Natural killer cell treated with Interleukin-12 subunit alpha and Interleukin-12 subunit beta and Interleukin-15 and Interleukin-18, amount 100 ng/mL, for 72 hours (primary cell): ENCODE results near the gene MRPS15. TPM values are rescaled to one million over a fixed set of nuclear protein-coding genes. Genes with fewer than 3 reads are reported as not detected.
"Not testable (repeated sequence)": the region's sequence is repeated elsewhere in the genome, so short reads cannot be mapped to it uniquely, and the experiment has no call there.

Experiments
- ATAC-seq, 2 donors: fragments of 150-1000 bp; cut with Tn5 transposase in 1 of 2; sonication (Bioruptor Pico), chemical (Tn5 transposase) in 1 of 2; 2 replicates each; pipeline ENCODE4 v1.10.0; 2021
- DNase-seq: peaks from one replicate; pipeline ENCODE4 v3.0.0; 2022; ENCODE audit warnings: low spot score
- H3K27ac Mint-ChIP-seq, 2 donors: 1 replicate in 1 of 2; 2 replicates in 1 of 2; pipeline ENCODE4 v1.8.0; 2022; ENCODE audit warnings: mixed read lengths in 2 of 2, mild to moderate bottlenecking in 1 of 2, moderate library complexity in 1 of 2
- H3K27me3 Mint-ChIP-seq, 2 donors: 1 replicate in 1 of 2; 2 replicates in 1 of 2; pipeline ENCODE4 v1.8.0; 2022; ENCODE audit warnings: mixed read lengths in 2 of 2
- H3K36me3 Mint-ChIP-seq: one replicate; pipeline ENCODE4 v1.8.0; 2022; ENCODE audit warnings: mixed read lengths
- H3K4me1 Mint-ChIP-seq, 2 donors: 1 replicate in 1 of 2; 2 replicates in 1 of 2; pipeline ENCODE4 v1.8.0; 2022; ENCODE audit warnings: low read depth in 2 of 2, mixed read lengths in 2 of 2, mild to moderate bottlenecking in 1 of 2
- H3K4me3 Mint-ChIP-seq: one replicate; pipeline ENCODE4 v1.8.0; 2022; ENCODE audit warnings: mixed read lengths
- H3K9me3 Mint-ChIP-seq: 2 replicates; pipeline ENCODE4 v1.8.0; 2022; ENCODE audit warnings: mixed read lengths
- total RNA-seq, 2 donors: library from RNA; stranded (reverse); gene quantifications; one replicate each; pipeline ENCODE4 v1.2.3, GENCODE V29; 2022

The MRPS15 gene
- total RNA-seq, 2 donors from 2014 or later: 78.8 to 109 TPM

- no peak for ATAC-seq
- no peak overlapping the region for H3K4me3 Mint-ChIP-seq
- no peaks in the 10 kb centered on the region for H3K36me3 Mint-ChIP-seq
- H3K4me1 Mint-ChIP-seq: no peaks in the 10 kb centered on the region
- H3K27me3 Mint-ChIP-seq: peaks cover 27 to 31% of the 10 kb centered on the region in 2 donors
- H3K27ac Mint-ChIP-seq: no peak overlapping the region
- no peak for DNase-seq
- H3K9me3 Mint-ChIP-seq: no peaks in the 10 kb centered on the region
Observed at GRCh38 chr1:36493524-36493923, 29.3 kb upstream of the MRPS15 start.

DNA sequence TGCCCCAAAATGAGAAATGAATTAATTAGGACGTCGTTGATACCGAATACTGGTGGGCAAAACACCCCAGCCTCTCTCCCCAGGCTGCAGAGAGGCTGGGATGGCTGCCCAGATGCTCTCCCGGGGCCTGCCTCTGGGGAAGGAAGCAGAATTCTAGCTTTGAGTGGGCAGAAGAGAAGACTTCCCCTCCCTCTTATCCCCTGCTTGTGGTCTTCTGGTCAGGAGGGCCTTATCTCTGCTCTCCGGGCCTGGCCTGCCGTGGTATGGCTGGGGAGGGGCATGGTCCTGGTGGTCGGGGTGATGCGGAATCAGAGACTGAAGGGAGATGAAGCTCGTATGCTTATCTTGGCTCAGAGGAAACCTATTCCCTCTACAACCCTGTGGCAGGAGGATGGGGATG is 28.3 kb upstream of the MRPS15 start:
- H3K4me3 Mint-ChIP-seq: no peak overlapping the region
- no peak for ATAC-seq
- DNase-seq: no peak
- H3K27ac Mint-ChIP-seq: no peak overlapping the region
- no peaks in the 10 kb centered on the region for H3K4me1 Mint-ChIP-seq
- peaks cover 21 to 23% of the 10 kb centered on the region in 2 donors for H3K27me3 Mint-ChIP-seq
- H3K36me3 Mint-ChIP-seq: no peaks in the 10 kb centered on the region
- H3K9me3 Mint-ChIP-seq: no peaks in the 10 kb centered on the region

GRCh38 chr1:36489258-36490051 is 25.3 kb upstream of the MRPS15 start:
- H3K4me1 Mint-ChIP-seq, H3K4me3 Mint-ChIP-seq, H3K9me3 Mint-ChIP-seq, ATAC-seq, H3K36me3 Mint-ChIP-seq, DNase-seq: not testable (repeated sequence)
- Mint-ChIP-seq H3K27ac (peak overlapping the region in 1 of 2 donors; percentile 60), H3K27me3 (peaks cover 25 to 27% of the 10 kb centered on the region in 2 donors)

DNA sequence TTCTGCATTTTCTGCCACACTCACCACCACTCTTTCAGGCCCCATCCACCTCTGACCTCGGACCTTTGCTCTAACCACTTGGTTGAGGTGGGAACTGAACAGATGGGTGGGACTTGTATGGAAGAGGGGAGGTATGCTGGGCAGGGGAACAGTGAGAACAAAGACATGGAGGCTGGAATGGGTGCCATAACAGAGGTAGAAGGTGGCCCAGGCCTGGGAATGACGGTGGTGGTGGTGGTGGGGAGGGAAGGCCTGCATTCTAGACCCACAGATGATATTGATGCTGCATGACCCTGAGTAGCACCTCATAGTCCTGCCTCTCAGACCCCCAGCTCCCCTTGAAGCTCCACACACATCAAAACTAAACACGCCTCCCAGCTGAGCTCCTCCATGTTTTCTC is 23.7 kb upstream of the MRPS15 start:
- Mint-ChIP-seq H3K9me3 (no peaks in the 10 kb centered on the region), H3K27me3 (peaks cover 15 to 27% of the 10 kb centered on the region in 2 donors), H3K36me3 (no peaks in the 10 kb centered on the region), H3K4me1 (no peaks in the 10 kb centered on the region), H3K4me3 (peak overlapping the region; percentile 6), H3K27ac (peak overlapping the region in 1 of 2 donors; percentile 60)
- no peak for DNase-seq
- peak in 1 of 2 donors; percentile 24 for ATAC-seq

DNA sequence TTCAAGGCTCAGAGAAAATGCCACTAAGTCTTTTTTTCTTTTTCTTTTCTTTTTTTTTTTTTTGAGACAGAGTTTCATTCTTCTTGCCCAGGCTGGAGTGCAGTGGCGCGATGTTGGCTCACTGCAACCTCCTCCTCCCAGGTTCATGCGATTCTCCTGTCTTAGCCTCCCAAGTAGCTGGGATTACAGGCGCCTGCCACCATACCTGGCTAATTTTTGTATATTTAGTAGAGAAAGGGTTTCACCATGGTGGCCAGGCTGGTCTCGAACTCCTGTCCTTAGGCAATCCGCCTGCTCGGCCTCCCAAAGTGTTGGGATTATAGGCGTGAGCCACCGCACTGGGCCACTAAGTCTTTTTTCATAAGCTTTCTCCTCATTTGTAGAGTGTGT is 23.1 kb upstream of the MRPS15 start:
- peak overlapping the region in 1 of 2 donors; percentile 60 for H3K27ac Mint-ChIP-seq
- DNase-seq: not testable (repeated sequence)

DNA sequence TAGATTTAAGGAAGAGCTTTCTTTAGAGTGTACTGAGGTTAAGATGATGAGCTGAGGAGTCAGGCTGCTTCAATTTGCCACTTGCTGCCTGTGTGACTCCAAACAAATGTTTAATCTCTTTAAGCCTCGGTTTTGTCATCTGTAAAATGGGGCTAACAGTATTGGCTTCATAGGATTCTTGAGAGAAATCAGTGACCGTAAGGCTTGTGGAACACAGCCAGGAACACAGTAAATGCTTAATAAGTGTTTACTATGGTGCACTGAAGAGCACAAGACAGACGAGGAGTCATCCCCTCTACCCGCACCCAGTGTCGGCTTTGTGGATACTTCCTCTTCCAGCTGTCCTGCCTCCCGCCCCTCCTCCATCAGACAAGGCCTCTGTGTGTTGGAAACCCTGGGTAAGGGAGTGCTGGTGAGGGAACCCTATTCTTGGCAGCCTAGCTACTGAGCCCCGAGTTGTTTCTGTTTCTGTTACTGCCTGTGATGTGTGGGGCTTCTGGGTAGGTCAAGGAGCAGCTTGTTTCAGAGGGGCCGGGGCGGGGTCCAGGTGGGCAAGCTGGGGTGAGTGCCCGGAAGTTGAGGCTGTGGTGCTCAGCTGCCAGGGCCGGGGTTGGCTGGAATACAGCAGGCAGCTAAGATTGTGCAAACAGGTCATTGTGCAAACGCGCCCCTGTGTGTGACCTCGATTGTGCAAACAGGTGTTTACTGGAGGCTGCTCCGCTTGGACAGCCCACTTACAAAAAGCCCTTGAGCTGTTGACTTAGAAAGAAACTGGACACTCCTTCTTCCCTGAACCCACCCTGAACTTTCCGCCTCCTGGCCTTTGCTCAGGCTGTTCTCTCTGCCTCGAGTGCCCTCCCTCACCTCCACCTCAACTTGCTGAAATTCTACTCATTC is 22.5 kb upstream of the MRPS15 start:
- H3K27ac Mint-ChIP-seq: peak overlapping the region in 1 of 2 donors; percentile 60
- H3K4me3 Mint-ChIP-seq: no peak overlapping the region
- H3K9me3 Mint-ChIP-seq: no peaks in the 10 kb centered on the region
- H3K4me1 Mint-ChIP-seq: peaks cover 6 to 7% of the 10 kb centered on the region in 2 donors
- peak; percentile 28 to 51 for ATAC-seq
- peaks cover 19 to 26% of the 10 kb centered on the region in 2 donors for H3K27me3 Mint-ChIP-seq
- no peak for DNase-seq
- no peaks in the 10 kb centered on the region for H3K36me3 Mint-ChIP-seq

More for the DNA sequence above, 23.1 kb upstream of the MRPS15 start:
- peaks cover 15 to 25% of the 10 kb centered on the region in 2 donors for H3K27me3 Mint-ChIP-seq
- ATAC-seq, H3K9me3 Mint-ChIP-seq, H3K4me1 Mint-ChIP-seq, H3K4me3 Mint-ChIP-seq, H3K36me3 Mint-ChIP-seq: not testable (repeated sequence)

DNA sequence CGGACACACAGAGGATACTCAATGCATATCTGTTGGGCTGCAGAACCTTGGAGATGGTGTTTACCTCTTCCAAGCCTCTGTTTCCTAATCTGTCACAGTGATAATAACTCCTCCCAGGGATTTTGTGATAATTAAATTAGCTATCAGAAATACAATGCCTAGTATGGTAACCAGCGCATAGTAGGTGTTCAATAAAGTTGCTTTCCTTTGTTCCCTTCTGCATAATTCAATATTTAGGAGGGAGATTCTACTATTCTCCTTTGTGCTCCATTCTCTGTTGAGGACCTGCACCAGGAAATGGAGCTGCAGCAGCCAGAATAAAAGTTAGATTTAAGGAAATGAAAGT is 21.9 kb upstream of the MRPS15 start:
- H3K4me1 Mint-ChIP-seq: peaks cover 7 to 9% of the 10 kb centered on the region in 2 donors
- peak overlapping the region in 1 of 2 donors; percentile 10 for H3K27ac Mint-ChIP-seq
- no peaks in the 10 kb centered on the region for H3K36me3 Mint-ChIP-seq
- H3K4me3 Mint-ChIP-seq: no peak overlapping the region
- no peaks in the 10 kb centered on the region for H3K9me3 Mint-ChIP-seq
- peaks cover 17 to 25% of the 10 kb centered on the region in 2 donors for H3K27me3 Mint-ChIP-seq
- DNase-seq (no peak), ATAC-seq (no peak)

DNA sequence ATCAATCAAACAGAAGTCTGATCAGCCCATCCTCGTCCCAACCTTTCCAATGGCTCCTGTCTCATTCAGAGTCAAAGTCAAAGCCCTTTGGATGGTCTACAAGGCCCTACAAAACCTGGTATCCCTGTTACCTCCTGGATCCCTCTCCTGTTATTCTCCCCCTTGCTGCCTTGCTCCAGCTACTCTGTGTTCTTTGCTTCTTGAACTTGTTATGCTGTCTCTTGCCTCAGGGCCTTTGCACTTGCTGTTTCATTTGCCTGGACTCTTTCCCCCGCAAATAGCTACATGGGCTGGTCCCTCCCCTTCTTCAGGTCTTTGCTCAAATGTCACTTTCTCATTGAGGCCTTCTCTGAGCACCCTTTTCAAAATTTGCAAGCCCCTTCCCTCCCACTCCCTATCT is 19.9 kb upstream of the MRPS15 start:
- no peak for ATAC-seq
- Mint-ChIP-seq H3K4me3 (no peak overlapping the region), H3K27ac (no peak overlapping the region), H3K9me3 (no peaks in the 10 kb centered on the region), H3K4me1 (peaks cover 13 to 16% of the 10 kb centered on the region in 2 donors), H3K36me3 (no peaks in the 10 kb centered on the region), H3K27me3 (peaks cover 20 to 28% of the 10 kb centered on the region in 2 donors)
- no peak for DNase-seq

DNA sequence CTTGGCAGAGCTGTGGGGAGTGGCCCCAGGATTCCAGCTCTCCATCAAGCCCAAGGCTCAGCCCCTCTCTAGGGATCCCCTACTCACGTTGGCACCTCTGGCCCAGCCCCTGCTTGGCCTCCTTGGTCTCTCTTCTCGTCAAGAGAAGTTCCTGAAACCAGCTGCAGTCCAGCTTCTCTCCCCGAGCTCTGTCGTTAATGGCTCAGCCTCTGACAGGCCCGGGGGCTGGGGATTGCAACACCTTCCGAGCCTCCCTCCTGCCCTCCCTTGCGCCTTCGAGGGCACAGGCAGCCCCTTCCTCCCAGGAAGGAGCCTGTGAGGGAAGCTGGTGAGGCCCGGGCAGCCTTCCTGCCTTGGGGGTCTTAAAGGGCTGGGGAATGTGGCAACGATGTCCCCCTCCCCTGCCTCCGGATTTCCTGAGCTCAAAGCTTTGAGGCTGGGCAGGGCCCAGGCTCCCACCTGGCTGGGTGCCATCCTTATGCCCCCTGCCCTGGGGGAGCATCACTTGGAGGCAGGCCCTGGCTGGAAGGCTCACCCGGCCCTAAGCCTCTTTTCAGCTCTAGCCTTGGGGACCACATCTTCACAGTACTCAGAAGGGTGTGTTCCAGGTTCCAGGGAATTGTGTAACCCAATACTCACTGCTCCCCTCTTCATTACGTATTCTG is 18.7 kb upstream of the MRPS15 start, which contains the start of gene CSF3R:
Gene CSF3R, minus strand, starts transcription at position 190 of the 665 bp plus-strand sequence. CDS start 3,417 bp downstream, outside the sequence.
- Mint-ChIP-seq H3K27me3 (peaks cover 21 to 28% of the 10 kb centered on the region in 2 donors), H3K9me3 (no peaks in the 10 kb centered on the region), H3K4me3 (peak within 1 kb of the TSS; percentile 47), H3K36me3 (no peaks in the 10 kb centered on the region), H3K27ac (peak within 1 kb of the TSS in 1 of 2 donors; percentile 9), H3K4me1 (peaks cover 13 to 17% of the 10 kb centered on the region in 2 donors)
- no peak for ATAC-seq
- no peak for DNase-seq

GRCh38 chr1:36481771-36482723 is 17.9 kb upstream of the MRPS15 start:
- no peaks in the 10 kb centered on the region for H3K36me3 Mint-ChIP-seq
- ATAC-seq (no peak), DNase-seq (no peak)
- H3K4me3 Mint-ChIP-seq: peak overlapping the region; percentile 47
- H3K27me3 Mint-ChIP-seq: peaks cover 21 to 28% of the 10 kb centered on the region in 2 donors
- no peaks in the 10 kb centered on the region for H3K9me3 Mint-ChIP-seq
- peak overlapping the region in 1 of 2 donors; percentile 9 for H3K27ac Mint-ChIP-seq
- peaks cover 13 to 17% of the 10 kb centered on the region in 2 donors for H3K4me1 Mint-ChIP-seq

DNA sequence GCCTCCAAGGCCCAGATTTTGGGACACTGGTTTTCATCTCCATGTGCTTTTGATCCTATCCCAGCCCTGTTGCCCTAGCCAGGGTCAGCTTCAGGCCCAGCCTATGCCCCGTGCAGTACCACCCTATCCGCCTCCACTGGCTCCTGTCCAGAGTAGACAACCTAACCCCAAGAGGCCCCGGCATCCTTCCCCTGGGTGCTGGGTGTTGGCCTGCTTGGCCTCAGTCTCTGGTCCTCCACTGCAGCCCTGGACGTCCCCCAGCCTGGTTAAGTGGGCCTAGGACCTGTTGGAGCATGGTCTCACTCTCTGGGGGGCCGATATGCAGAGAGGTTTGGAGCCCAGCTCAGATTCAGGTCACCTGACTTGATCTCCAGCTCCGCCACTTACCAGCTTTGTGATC is 16.9 kb upstream of the MRPS15 start:
- peaks cover 19 to 25% of the 10 kb centered on the region in 2 donors for H3K27me3 Mint-ChIP-seq
- H3K27ac Mint-ChIP-seq: no peak overlapping the region
- H3K9me3 Mint-ChIP-seq: no peaks in the 10 kb centered on the region
- H3K36me3 Mint-ChIP-seq: no peaks in the 10 kb centered on the region
- ATAC-seq: no peak
- peaks cover 13 to 17% of the 10 kb centered on the region in 2 donors for H3K4me1 Mint-ChIP-seq
- no peak overlapping the region for H3K4me3 Mint-ChIP-seq
- no peak for DNase-seq

DNA sequence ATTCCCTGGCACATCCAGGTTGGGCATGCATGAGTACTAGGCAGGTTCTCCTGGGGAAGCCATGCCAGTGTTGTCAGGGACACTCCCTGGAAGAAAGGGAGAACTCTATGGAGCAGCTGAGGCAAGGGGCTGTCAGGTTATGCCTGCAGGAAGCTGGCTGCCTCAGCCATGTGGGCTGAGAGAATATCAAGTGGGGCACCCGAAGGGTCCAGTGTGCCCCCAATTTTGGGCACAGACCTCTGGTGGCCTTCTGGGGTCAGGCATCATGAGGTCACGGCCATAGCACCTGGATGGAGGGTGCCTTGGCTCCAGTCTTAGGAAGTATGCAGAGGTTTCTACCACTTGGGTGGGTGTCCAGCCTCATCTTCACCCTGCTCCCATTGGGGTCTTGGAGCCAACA is 16.0 kb upstream of the MRPS15 start:
- Mint-ChIP-seq H3K36me3 (no peaks in the 10 kb centered on the region), H3K27ac (no peak overlapping the region), H3K27me3 (peaks cover 12 to 20% of the 10 kb centered on the region in 2 donors), H3K4me1 (peaks cover 17 to 21% of the 10 kb centered on the region in 2 donors), H3K9me3 (no peaks in the 10 kb centered on the region), H3K4me3 (no peak overlapping the region)
- ATAC-seq (no peak), DNase-seq (no peak)
